WERI-Rb-1 (cell line): ENCODE results near the gene ERN1.
A peak's percentile ranks its signal among the peaks of the same experiment; 100 is the strongest.

Experiments
- DNase-seq: peaks from one replicate; pipeline ENCODE4 v3.0.0-alpha.2; 2020
- H3K27ac ChIP-seq: fragments of 250-450 bp; sonication (Bioruptor Pico); 2 replicates; pipeline ENCODE4 v1.5.1; 2020; ENCODE audit warnings: mild to moderate bottlenecking, moderate library complexity
- H3K27me3 ChIP-seq: fragments of 250-450 bp; sonication (Bioruptor Pico); 2 replicates; pipeline ENCODE4 v1.5.1; 2021; ENCODE audit warnings: mild to moderate bottlenecking, low read depth, moderate library complexity; ENCODE audit not compliant: insufficient read depth, severe bottlenecking
- H3K36me3 ChIP-seq: fragments of 250-450 bp; sonication (Bioruptor Pico); 2 replicates; pipeline ENCODE4 v1.5.1; 2020; ENCODE audit warnings: mild to moderate bottlenecking, moderate library complexity
- H3K4me3 ChIP-seq: 2 replicates; pipeline ENCODE4 v1.5.1; 2011; ENCODE audit warnings: low read depth, mild to moderate bottlenecking, control low read depth, low read length
- H3K9me3 ChIP-seq: fragments of 250-450 bp; sonication (Bioruptor Pico); 2 replicates; pipeline ENCODE4 v1.5.1; 2021; ENCODE audit warnings: mild to moderate bottlenecking, moderate library complexity; ENCODE audit not compliant: severe bottlenecking
- CTCF ChIP-seq: IDR thresholded peaks from 2 replicates; pipeline ENCODE4 v1.5.1; 2011; ENCODE audit warnings: low read depth, mild to moderate bottlenecking, control low read depth, inconsistent platforms, low read length

The ERN1 gene

GRCh38 chr17:64153565-64154312 is 23.8 kb upstream of the ERN1 start:
- no peak for DNase-seq
- Histone ChIP-seq H3K36me3 (peaks cover 85% of the 10 kb centered on the region), H3K27ac (no peak overlapping the region), H3K4me3 (no peak overlapping the region), H3K9me3 (no peaks in the 10 kb centered on the region), H3K27me3 (no peaks in the 10 kb centered on the region)
- no peak for TF ChIP-seq CTCF

GRCh38 chr17:64152428-64153125 is 22.6 kb upstream of the ERN1 start:
- TF ChIP-seq CTCF: no peak
- Histone ChIP-seq H3K9me3 (no peaks in the 10 kb centered on the region), H3K4me3 (no peak overlapping the region), H3K36me3 (peaks cover 85% of the 10 kb centered on the region), H3K27me3 (no peaks in the 10 kb centered on the region), H3K27ac (peak overlapping the region; percentile 32)
- no peak for DNase-seq

GRCh38 chr17:64151016-64151368 is 21.0 kb upstream of the ERN1 start:
- Histone ChIP-seq H3K27ac (no peak overlapping the region), H3K4me3 (no peak overlapping the region), H3K36me3 (peaks cover 92% of the 10 kb centered on the region), H3K27me3 (no peaks in the 10 kb centered on the region), H3K9me3 (no peaks in the 10 kb centered on the region)
- DNase-seq: no peak
- no peak for TF ChIP-seq CTCF

GRCh38 chr17:64150237-64151015 is 20.5 kb upstream of the ERN1 start:
- Histone ChIP-seq H3K27ac (no peak overlapping the region), H3K9me3 (no peaks in the 10 kb centered on the region), H3K27me3 (no peaks in the 10 kb centered on the region), H3K36me3 (peaks cover 90% of the 10 kb centered on the region), H3K4me3 (no peak overlapping the region)
- TF ChIP-seq CTCF: no peak
- no peak for DNase-seq

GRCh38 chr17:64149196-64149595 is 19.3 kb upstream of the ERN1 start:
- DNase-seq: no peak
- no peaks in the 10 kb centered on the region for H3K9me3 ChIP-seq
- no peak overlapping the region for H3K4me3 ChIP-seq
- TF ChIP-seq CTCF: no peak
- peak overlapping the region; percentile 84; the same call in 1 of the 2 replicates for H3K27ac ChIP-seq
- no peaks in the 10 kb centered on the region for H3K27me3 ChIP-seq
- H3K36me3 ChIP-seq: peaks cover 78% of the 10 kb centered on the region
